ENCODE measurements around the gene GARIN5B. TPM values are rescaled to one million over a fixed set of nuclear protein-coding genes. Genes with fewer than 3 reads are reported as not detected.

Gene GARIN5B
- total RNA-seq, 1 experiment from 2014 or later, result 0.13 TPM

- no peak overlapping the region for H3K23ac ChIP-seq (ENCODE audit: insufficient read length, low read depth, low read length)
- H3K4me1 ChIP-seq (ENCODE audit: insufficient read depth, low read length), result no peaks in the 10 kb centered on the region
- no peaks in the 10 kb centered on the region for H3K79me1 ChIP-seq (ENCODE audit: insufficient read depth, low read depth, low read length, poor library complexity, severe bottlenecking)
- H2BK12ac ChIP-seq (ENCODE audit: insufficient read length, low read depth, low read length), result no peak overlapping the region
- Mint-ChIP-seq H3K9me3 (no peaks in the 10 kb centered on the region), H3K4me1 (peaks cover 12 to 21% of the 10 kb centered on the region in 2 experiments), H3K27ac (no peak overlapping the region), H3K36me3 (ENCODE audit: insufficient read depth in 1 of 3, low read depth in 3 of 3) (no peaks in the 10 kb centered on the region), H3K27me3 (ENCODE audit: low read depth) (peaks cover 59% of the 10 kb centered on the region), H3K4me3 (no peak overlapping the region)
- no peak for TF ChIP-seq CTCF (conservative IDR thresholded peaks at IDR 0.05)
- no peak overlapping the region for H3K4ac ChIP-seq (ENCODE audit: low read depth, low read length)
- H3K9ac ChIP-seq (ENCODE audit: extremely low read depth, insufficient read length, low read length), result no peak overlapping the region
- no peak overlapping the region for H3K14ac ChIP-seq (ENCODE audit: insufficient read depth, low read length)
- no peak overlapping the region for H2BK5ac ChIP-seq (ENCODE audit: insufficient read length, low read length)
- no peak overlapping the region for H2BK20ac ChIP-seq (ENCODE audit: low read depth, low read length, poor library complexity, severe bottlenecking)
- H2AK5ac ChIP-seq (ENCODE audit: insufficient read length, low read length), result no peak overlapping the region
- no peak overlapping the region for H2BK120ac ChIP-seq (ENCODE audit: low read depth, low read length, poor library complexity, severe bottlenecking)
- H3K18ac ChIP-seq (ENCODE audit: insufficient read length, low read depth, low read length), result no peak overlapping the region
- H3K27me3 ChIP-seq (ENCODE audit: insufficient read depth, low read length), result peaks cover 2% of the 10 kb centered on the region; the same call in 1 of the 2 replicates
- no peak overlapping the region for H4K8ac ChIP-seq (replicated peaks; ENCODE audit: insufficient read length, low read depth, low read length)
- no peak overlapping the region for H3K4me2 ChIP-seq (ENCODE audit: insufficient read depth, insufficient read length, low read length)
- H4K20me1 ChIP-seq (ENCODE audit: control insufficient read depth, insufficient read depth, insufficient read length), result no peaks in the 10 kb centered on the region
- DNase-seq, result no peak
- no peak overlapping the region for H4K5ac ChIP-seq (ENCODE audit: insufficient read length, low read depth, low read length)
- peaks cover 3% of the 10 kb centered on the region for H3K23me2 ChIP-seq (ENCODE audit: insufficient read length, low read depth, low read length, poor library complexity, severe bottlenecking)
- H3T11ph ChIP-seq (ENCODE audit: low read length), result no peak overlapping the region
- no peak overlapping the region for H4K91ac ChIP-seq (ENCODE audit: insufficient read length, low read depth, low read length)
- no peaks in the 10 kb centered on the region for H3K79me2 ChIP-seq (ENCODE audit: insufficient read depth, low read length)
- no peak overlapping the region for H3K27ac ChIP-seq (ENCODE audit: insufficient read length, low read depth, low read length)
- H3K56ac ChIP-seq (ENCODE audit: insufficient read length, low read depth, low read length), result no peak overlapping the region
- no CpG with 5 or more reads among the region's 19 CpGs for WGBS (ENCODE audit: extremely low coverage, insufficient read length, low lambda C conversion rate)
- H2BK15ac ChIP-seq (ENCODE audit: low read depth, low read length), result no peak overlapping the region
- H2AFZ ChIP-seq (ENCODE audit: low read length), result no peak overlapping the region
- no peaks in the 10 kb centered on the region for H3K9me3 ChIP-seq (ENCODE audit: control insufficient read depth, low read depth, low read length)
These were observed 4.6 kb downstream of the GARIN5B start for GRCh38 chr19:55358493-55358892.
